ENCODE results near the gene ZNF695.

The ZNF695 gene

DNA sequence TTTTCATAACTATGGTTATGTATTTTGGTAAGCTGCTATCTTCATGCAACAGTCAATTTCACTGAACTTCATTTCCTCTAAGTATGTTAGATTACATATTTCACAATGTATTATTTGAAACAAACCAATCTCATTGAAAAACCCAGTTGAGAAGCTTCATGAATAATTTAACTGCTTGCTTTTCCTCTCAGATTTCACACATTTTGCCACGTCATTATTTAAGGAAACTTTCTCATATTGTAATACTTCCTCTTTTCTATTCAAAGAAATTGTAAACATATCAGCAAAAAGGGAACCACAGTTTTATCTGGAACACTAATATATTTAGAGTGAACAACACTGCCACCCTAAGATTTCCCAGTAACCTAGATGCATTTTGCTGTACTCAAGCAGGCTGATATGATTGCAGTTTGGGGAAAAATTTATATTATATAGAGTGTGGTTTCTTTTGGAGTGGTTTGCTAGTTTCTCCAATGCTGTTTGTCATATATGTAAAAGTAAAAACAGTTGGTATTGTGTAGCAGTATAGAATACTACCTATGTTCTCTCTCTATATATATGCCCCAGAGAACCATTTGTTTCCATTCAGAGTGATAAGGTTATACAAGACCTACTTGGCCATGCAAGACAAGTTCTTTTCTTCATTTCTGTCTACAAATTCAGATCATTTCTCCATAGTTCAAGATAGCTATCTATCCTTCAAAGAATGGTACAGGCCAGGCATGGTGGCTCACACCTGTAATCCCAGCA lies 47.7 kb downstream of the ZNF695 start:
- no peak for DNase-seq (ENCODE audit: low spot score)

GRCh38 chr1:246954126-246954525 lies 53.7 kb downstream of the ZNF695 start:
- no peak for DNase-seq (ENCODE audit: low spot score)

DNA sequence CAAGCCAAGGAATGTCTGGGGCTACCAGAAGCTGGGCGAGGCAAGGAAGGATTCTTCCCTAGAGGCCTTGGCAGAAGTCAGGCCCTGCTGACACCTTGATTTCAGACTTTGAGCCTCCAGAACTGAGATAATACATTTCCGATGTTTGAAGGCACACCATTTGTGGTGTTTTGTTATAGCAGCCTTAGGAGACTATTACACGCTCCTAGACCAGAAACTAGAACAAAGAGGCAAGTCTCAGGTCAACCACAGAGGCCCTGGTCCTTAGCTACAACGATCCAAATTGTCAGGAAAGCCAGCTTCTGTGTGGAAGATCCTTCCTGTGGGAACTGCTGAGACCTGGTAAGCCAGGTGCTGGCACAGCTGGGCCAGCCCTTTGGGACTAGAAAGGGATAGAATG lies 56.4 kb downstream of the ZNF695 start:
- no peak for DNase-seq (ENCODE audit: low spot score)

GRCh38 chr1:246949956-246950355 lies 57.9 kb downstream of the ZNF695 start:
- no peak for DNase-seq (ENCODE audit: low spot score)

GRCh38 chr1:246947255-246947654 lies 60.6 kb downstream of the ZNF695 start:
- DNase-seq (ENCODE audit: low spot score) = peak; percentile 63

DNA sequence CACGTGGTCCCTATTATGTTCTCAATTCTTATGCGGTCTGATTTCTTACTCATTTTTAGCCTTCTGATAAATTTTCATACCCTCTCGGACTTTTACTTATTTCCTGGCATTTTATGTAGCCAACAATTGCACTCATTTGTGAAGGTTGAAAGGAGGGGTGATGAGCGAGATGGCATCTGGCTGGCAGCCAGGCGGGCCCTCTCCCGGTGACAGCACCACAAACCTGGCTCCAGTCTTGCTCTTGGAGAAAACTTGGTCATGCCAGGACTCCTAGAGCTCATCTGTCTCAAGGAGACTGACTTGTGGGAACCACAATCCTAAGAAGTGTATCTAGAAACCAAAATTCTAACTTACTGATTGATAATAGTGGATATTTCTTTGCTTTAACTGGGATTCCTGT lies 61.5 kb downstream of the ZNF695 start:
- no peak for DNase-seq (ENCODE audit: low spot score)
